Activated T-helper 17 cell treated with anti-CD3 and anti-CD28 coated beads, Interleukin-2, amount 50 U/mL, for 72 hours (primary cell): ENCODE results near the gene SMTN. TPM values are rescaled to one million over a fixed set of nuclear protein-coding genes. Genes with fewer than 3 reads are reported as not detected.
A peak's percentile ranks its signal among the peaks of the same experiment; 100 is the strongest.
"Not testable (repeated sequence)": the region's sequence is repeated elsewhere in the genome, so short reads cannot be mapped to it uniquely, and the experiment has no call there.

Source experiments
- ATAC-seq: fragments of 150-1000 bp; cut with Tn5 transposase; replicated peaks from 2 replicates; pipeline ENCODE4 v1.10.0; 2021; ENCODE audit warnings: mild to moderate bottlenecking, moderate library complexity
- H3K27ac Mint-ChIP-seq: one replicate; pipeline ENCODE4 v1.8.0; 2022; ENCODE audit warnings: mixed read lengths
- H3K27me3 Mint-ChIP-seq: one replicate; pipeline ENCODE4 v1.8.0; 2022; ENCODE audit warnings: mixed read lengths
- H3K36me3 Mint-ChIP-seq: one replicate; pipeline ENCODE4 v1.8.0; 2022; ENCODE audit warnings: low read depth, mild to moderate bottlenecking, mixed read lengths
- H3K4me1 Mint-ChIP-seq: one replicate; pipeline ENCODE4 v1.8.0; 2022; ENCODE audit warnings: mixed read lengths
- H3K4me3 Mint-ChIP-seq: one replicate; pipeline ENCODE4 v1.8.0; 2022; ENCODE audit warnings: mild to moderate bottlenecking, mixed read lengths
- H3K9me3 Mint-ChIP-seq: one replicate; pipeline ENCODE4 v1.8.0; 2022; ENCODE audit warnings: mixed read lengths
- total RNA-seq, 2 donors: library from RNA; stranded (reverse); gene quantifications; one replicate each; pipeline ENCODE4 v1.2.3, GENCODE V29; 2022

SMTN gene
- total RNA-seq, 2 donors from 2014 or later = 42.6 to 58.4 TPM

- no peaks in the 10 kb centered on the region for H3K27me3 Mint-ChIP-seq
- H3K4me3 Mint-ChIP-seq = no peak overlapping the region
- no peaks in the 10 kb centered on the region for H3K4me1 Mint-ChIP-seq
- H3K9me3 Mint-ChIP-seq = no peaks in the 10 kb centered on the region
- no peaks in the 10 kb centered on the region for H3K36me3 Mint-ChIP-seq
- no peak for ATAC-seq
- peak overlapping the region; percentile 35 for H3K27ac Mint-ChIP-seq
These were observed 19.8 kb downstream of the SMTN start for GRCh38 chr22:31100762-31101525.

DNA sequence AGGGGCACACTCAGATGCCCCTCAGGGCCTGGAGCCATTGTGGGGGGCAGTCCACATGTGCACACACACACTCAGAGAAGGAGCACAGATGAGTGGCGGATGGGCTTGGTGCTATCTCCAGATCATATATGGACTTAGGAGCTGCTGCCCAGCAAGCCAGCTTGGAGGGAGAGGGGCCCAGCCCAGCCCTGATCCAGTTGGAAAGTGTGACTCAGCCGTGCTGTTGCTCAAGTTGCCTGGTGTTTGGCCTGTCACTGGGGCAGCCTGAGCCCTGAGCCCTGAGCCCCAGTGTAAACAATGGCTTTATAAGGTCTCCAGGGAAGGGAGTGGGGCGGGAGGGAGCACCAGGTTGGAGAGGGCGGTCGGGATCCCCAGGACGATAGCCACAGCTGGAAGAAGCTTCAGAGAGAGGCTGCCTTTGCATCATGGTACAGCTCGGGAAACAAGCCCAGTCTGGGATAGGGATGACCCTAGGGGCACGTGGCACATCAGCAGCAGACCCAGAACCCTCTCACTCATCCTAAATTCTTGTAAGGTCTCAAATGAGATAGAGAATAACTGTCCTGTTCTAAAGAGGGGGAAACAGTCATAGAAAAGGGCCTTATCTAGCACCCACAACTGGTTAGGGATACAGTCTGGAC lies 21.4 kb downstream of the SMTN start:
- peaks cover 1% of the 10 kb centered on the region for H3K4me1 Mint-ChIP-seq
- no peaks in the 10 kb centered on the region for H3K9me3 Mint-ChIP-seq
- H3K27ac Mint-ChIP-seq = no peak overlapping the region
- ATAC-seq = no peak
- no peak overlapping the region for H3K4me3 Mint-ChIP-seq
- no peaks in the 10 kb centered on the region for H3K36me3 Mint-ChIP-seq
- no peaks in the 10 kb centered on the region for H3K27me3 Mint-ChIP-seq

GRCh38 chr22:31103111-31103510 lies 22.0 kb downstream of the SMTN start:
- Mint-ChIP-seq H3K9me3 (no peaks in the 10 kb centered on the region), H3K36me3 (no peaks in the 10 kb centered on the region), H3K27me3 (no peaks in the 10 kb centered on the region), H3K27ac (no peak overlapping the region), H3K4me3 (no peak overlapping the region), H3K4me1 (peaks cover 6% of the 10 kb centered on the region)
- ATAC-seq = no peak

DNA sequence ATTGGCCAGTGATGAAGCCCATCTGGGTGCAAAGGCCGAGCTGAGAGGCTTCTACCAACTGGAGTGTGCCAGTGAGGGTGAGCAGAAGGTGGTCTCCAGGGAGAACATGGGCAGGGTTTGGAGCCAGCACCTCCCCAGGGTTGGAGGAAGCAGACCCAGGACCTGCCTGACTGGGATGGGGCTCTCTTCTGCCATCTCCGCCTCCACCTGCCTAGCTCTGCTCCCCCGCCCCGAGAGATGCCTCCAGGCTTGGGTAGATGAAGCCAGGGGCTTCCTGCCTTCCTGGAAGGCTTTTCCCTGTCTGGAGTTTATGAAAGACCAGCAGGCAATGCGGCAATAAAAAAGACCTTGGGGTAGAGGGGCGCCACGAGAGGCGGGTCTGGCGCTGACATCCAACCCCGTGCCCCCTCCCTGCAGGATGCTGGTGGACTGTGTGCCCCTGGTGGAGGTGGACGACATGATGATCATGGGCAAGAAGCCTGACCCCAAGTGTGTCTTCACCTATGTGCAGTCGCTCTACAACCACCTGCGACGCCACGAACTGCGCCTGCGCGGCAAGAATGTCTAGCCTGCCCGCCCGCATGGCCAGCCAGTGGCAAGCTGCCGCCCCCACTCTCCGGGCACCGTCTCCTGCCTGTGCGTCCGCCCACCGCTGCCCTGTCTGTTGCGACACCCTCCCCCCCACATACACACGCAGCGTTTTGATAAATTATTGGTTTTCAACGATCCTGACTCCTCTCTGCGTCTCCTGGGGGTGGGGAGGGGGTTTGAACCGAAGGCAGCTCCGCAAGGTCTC lies 23.0 kb downstream of the SMTN start:
- Mint-ChIP-seq H3K36me3 (no peaks in the 10 kb centered on the region), H3K27ac (no peak overlapping the region), H3K9me3 (no peaks in the 10 kb centered on the region), H3K4me3 (no peak overlapping the region), H3K4me1 (peaks cover 6% of the 10 kb centered on the region), H3K27me3 (no peaks in the 10 kb centered on the region)
- ATAC-seq = no peak

- Mint-ChIP-seq H3K9me3 (no peaks in the 10 kb centered on the region), H3K36me3 (no peaks in the 10 kb centered on the region), H3K27me3 (no peaks in the 10 kb centered on the region), H3K4me3 (no peak overlapping the region), H3K4me1 (peaks cover 6% of the 10 kb centered on the region), H3K27ac (no peak overlapping the region)
- no peak for ATAC-seq
These were observed 23.8 kb downstream of the SMTN start for GRCh38 chr22:31104869-31105268.

- no peaks in the 10 kb centered on the region for H3K9me3 Mint-ChIP-seq
- H3K27me3 Mint-ChIP-seq = no peaks in the 10 kb centered on the region
- no peaks in the 10 kb centered on the region for H3K36me3 Mint-ChIP-seq
- no peak for ATAC-seq
- H3K4me1 Mint-ChIP-seq = peaks cover 6% of the 10 kb centered on the region
- no peak overlapping the region for H3K4me3 Mint-ChIP-seq
- H3K27ac Mint-ChIP-seq = no peak overlapping the region
These were observed 24.3 kb downstream of the SMTN start for GRCh38 chr22:31105282-31105929.

DNA sequence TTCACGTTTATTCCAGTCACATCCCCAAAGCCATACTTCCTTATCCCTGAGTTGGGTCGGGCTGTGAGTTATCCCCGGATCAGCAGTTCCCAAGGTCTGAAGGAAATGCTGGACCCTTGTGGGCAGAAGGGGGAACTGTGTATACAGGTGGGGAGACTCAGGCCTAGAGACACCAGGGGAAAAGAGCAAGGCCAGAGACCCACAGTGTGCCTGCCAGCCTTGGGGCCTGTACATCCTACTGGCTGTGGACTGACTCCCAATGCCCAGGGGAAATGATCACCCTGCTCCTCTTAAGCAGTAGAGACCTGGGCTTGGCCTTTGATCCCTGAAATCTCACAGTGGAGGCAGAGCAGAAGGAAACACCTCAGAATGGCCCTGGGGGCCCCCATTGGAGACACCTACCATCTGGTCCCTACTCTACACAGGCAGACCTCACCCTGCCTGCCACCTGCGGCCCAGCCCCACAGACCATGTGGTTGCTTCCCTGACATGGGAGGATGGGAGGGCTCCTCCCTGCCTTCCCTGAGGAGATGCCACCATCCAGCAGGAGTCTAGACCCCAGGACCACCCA lies 25.0 kb downstream of the SMTN start:
- Mint-ChIP-seq H3K27me3 (no peaks in the 10 kb centered on the region), H3K9me3 (no peaks in the 10 kb centered on the region), H3K36me3 (no peaks in the 10 kb centered on the region), H3K4me1 (peaks cover 6% of the 10 kb centered on the region), H3K4me3 (peak overlapping the region; percentile 93), H3K27ac (peak overlapping the region; percentile 93)
- no peak for ATAC-seq

DNA sequence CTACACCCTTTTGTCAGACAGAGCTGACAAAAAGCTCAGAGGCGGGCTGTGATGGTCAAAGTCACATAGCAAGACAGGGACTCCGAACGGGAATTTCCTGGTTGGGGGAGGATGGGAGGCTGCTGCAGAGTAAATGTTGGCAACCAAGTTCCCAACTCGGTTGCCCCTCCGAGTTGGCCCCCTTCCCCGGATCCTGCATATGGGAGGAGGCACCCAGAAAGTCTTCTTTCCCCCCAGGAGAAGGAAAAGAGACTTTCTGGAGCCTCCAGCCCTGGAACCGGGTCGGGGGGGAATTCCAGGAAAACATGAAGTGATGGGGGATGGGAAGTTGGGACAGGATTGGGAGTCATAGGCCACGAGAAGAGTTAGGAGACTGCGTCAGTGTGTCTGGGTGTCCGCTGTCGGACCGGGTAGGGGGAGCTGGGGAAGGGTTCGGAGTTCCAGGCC lies 25.6 kb downstream of the SMTN start:
- Mint-ChIP-seq H3K27ac (peak overlapping the region; percentile 93), H3K27me3 (no peaks in the 10 kb centered on the region), H3K36me3 (no peaks in the 10 kb centered on the region), H3K4me3 (peak overlapping the region; percentile 93), H3K4me1 (peaks cover 6% of the 10 kb centered on the region), H3K9me3 (no peaks in the 10 kb centered on the region)
- ATAC-seq = no peak

DNA sequence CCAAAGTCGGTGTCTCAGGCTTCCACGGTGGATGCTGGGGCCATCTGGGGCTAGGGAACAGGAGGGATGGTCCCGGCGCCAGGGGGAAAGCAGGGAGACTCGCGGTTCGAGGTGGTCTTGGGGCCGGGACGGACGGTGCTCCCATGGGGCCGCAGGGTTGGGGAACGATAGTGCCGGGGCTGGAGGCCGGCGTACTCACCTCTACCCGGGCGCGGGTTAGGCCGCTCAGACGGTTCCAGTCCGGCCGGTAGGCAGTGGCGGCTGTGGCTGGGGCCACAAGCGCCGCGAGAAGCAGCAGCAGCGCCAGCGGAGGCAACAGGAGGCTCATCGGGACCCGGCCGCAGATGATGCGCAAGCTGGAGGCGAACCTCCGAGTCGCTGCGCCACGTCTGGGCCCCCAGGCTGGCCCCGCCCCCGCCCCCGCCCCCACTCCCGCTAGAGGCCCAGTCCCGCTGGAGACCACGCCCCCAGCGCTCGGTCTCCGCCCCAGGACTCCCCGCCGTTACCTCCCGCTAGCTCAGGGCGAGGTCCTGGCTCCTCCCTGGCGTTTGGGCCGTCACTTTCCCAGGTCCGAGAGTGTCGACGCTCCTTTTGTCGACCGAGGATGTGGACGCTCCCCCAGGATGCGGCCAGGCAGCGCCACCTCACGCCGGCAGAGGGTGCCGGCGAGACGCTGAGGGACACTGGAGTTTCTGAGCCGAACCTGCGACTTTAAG lies 26.2 kb downstream of the SMTN start, which contains the start of gene SELENOM:
Gene SELENOM (minus strand): TSS at position 391 of the 716 bp plus-strand sequence. CDS start 63 bp downstream, at position 328.
- H3K27me3 Mint-ChIP-seq = no peaks in the 10 kb centered on the region
- H3K36me3 Mint-ChIP-seq = no peaks in the 10 kb centered on the region
- ATAC-seq = peak; percentile 97
- H3K27ac Mint-ChIP-seq = peak within 1 kb of the TSS; percentile 93
- H3K4me3 Mint-ChIP-seq = peak within 1 kb of the TSS; percentile 93
- H3K4me1 Mint-ChIP-seq = peaks cover 6% of the 10 kb centered on the region
- no peaks in the 10 kb centered on the region for H3K9me3 Mint-ChIP-seq

DNA sequence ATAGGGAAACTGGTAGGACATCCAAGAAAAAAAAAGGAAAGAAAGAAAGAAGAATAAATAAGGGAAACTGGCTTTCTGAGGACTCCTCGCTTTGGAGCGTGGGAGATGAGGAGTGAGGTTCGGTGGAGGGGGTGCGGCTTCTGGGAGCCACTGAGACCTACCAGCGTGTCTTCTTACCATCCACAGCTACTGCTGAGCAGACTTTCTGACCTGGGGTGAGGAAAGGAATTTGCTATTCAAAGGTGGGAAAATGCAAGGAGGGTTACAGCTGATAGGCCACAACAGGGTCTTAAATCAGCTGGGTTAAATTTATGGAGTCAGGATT lies 26.7 kb downstream of the SMTN start:
- peak; percentile 35 for ATAC-seq
- Mint-ChIP-seq H3K27me3 (no peaks in the 10 kb centered on the region), H3K4me1 (peaks cover 6% of the 10 kb centered on the region), H3K4me3 (peak overlapping the region; percentile 93), H3K36me3 (no peaks in the 10 kb centered on the region), H3K27ac (peak overlapping the region; percentile 93), H3K9me3 (no peaks in the 10 kb centered on the region)

GRCh38 chr22:31112547-31113091 lies 31.5 kb downstream of the SMTN start:
- not testable (repeated sequence) for ATAC-seq, H3K4me3 Mint-ChIP-seq, H3K4me1 Mint-ChIP-seq, H3K27me3 Mint-ChIP-seq, H3K9me3 Mint-ChIP-seq, H3K36me3 Mint-ChIP-seq, H3K27ac Mint-ChIP-seq

GRCh38 chr22:31118046-31118820 lies 37.1 kb downstream of the SMTN start:
- ATAC-seq = peak; percentile 23
- H3K36me3 Mint-ChIP-seq = no peaks in the 10 kb centered on the region
- H3K27me3 Mint-ChIP-seq = no peaks in the 10 kb centered on the region
- no peaks in the 10 kb centered on the region for H3K9me3 Mint-ChIP-seq
- peak overlapping the region; percentile 51 for H3K27ac Mint-ChIP-seq
- no peak overlapping the region for H3K4me3 Mint-ChIP-seq
- H3K4me1 Mint-ChIP-seq = peaks cover 5% of the 10 kb centered on the region
